Activated naive CD4-positive, alpha-beta T cell (primary cell): ENCODE data around the gene CDK5R1.
A peak's percentile ranks its signal among the peaks of the same experiment; 100 is the strongest.

Experiments used
- DNase-seq, 4 experiments: peaks; one replicate each; lab custom pipeline; 2025; lab: John Stamatoyannopoulos, UW

CDK5R1 gene

DNA sequence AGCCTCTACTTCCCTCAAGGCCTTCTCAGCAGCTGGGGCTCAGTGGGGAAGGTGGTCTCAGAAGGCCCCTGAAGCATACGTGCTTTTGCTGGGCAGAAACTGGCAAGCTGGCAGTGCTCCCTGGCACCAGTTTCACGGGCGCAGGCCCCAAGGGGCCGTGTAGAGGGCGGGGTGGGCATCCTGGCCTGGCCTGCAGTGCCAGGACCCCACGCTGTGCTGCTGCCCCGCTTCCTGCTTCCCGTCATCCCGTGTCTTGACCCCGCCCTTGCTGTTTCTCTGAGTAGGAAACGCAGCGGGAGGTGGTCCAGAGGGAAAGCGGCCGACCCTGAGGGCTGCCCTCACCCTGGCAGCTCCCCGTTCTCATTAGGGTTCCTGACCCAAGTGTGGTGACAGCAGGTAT is 6.8 kb downstream of the CDK5R1 start:
- DNase-seq: no peak

DNA sequence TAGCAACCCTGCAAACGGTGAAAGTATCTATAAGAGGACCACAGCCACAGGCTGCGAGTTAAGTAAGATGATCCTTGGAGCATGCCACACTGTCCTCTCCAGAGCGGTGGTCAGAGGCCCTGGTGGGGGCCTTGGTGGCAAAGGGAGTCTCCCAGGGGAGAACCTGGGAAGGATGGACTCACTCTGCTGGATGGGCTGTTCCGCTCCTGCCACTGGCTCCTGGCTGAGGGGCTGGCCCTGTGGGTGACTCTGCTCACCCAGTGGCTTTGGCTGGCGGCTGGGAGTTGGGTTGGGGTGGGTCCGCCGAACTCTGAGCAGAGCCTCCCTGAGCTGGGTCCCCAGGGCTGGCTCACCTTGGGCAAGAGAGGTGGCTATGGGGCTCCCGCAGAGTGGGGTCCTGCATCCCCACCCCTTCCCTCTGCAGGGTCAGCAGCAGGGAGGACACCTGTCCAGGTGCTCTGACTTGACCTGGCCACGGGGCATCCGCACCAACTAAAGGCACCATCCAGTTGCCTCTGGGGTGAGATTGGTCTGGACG is 7.3 kb downstream of the CDK5R1 start:
- no peak for DNase-seq

- DNase-seq: no peak
Measured at GRCh38 chr17:32494621-32495358, 8.0 kb downstream of the CDK5R1 start.

DNA sequence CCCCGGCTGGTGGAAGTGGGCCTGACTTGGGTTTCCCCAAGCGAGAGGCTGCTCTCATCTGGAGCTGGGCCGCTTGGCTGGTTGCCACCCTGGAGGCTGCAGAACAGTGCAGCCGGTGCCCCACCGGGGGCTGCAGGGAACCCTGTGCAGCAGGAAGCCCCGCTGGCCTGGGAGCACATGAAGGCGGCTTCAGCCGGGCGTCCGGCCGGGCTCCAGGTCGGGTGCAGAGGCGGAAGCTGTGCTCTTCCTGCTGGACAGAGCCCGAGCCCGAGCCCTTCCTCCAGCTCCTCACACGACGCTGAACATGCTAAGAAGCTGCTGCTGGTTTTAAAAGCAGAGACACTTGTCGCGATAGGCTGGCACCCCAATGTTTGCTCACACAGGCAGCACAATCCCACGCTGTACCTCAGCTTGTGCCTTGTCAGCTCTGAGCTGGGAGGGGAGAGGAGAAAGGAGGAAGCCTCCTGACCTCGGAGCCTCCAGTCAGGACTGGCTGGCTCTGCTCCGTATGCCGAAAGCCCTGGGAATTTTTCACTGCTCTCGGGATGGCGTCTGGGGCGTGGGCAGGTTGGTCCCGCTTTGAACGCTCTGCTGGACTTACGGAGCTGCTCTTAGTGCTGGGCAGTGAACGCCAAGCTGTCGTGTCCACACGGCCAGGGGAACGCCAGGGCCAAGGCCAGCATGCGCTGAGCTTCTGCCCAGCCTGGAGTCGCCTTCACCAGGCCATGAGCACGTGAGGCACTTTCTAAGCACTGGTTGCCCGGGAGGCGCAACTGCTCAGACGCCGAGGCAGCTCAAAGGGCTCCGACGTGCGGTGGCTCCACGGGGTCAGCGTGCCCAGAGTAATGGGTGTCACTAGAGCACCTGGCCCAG is 8.8 kb downstream of the CDK5R1 start:
- peak in 1 of 4 experiments; percentile 26 for DNase-seq

DNA sequence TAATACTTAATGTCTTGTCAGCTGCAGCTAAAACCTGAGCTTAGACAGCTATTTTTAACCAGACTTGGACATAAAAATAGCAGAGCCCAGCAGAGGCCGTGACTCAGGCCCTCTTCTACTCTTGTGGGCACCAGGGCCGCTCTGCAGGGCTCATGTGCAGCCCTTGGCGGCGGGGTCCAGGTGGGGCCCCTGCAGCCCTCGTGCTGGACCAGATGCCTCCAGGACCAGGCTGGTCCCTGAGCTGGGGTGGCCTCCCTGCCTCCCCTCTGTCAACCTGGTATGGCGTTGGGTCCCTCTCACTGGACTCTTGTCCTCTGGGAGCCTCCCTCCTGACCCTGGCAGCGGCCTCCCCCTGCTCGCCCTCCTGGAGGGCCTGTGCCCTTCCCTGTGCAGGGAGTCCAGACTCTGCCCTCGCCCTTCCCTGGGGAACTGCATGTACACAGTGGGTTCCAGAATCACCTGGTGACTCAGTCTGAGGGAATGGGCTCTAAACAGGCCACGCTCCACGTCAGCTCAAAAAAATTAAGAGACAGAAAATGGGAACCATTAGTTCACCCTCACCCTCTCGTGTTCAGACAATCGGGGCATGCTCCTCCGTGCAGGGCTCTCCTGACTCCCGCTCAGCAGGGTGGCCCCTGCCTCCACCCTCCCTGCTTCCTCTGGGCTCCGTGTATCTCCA is 9.7 kb downstream of the CDK5R1 start:
- no peak for DNase-seq

- no peak for DNase-seq
Measured at GRCh38 chr17:32497431-32498205, 10.8 kb downstream of the CDK5R1 start.

DNA sequence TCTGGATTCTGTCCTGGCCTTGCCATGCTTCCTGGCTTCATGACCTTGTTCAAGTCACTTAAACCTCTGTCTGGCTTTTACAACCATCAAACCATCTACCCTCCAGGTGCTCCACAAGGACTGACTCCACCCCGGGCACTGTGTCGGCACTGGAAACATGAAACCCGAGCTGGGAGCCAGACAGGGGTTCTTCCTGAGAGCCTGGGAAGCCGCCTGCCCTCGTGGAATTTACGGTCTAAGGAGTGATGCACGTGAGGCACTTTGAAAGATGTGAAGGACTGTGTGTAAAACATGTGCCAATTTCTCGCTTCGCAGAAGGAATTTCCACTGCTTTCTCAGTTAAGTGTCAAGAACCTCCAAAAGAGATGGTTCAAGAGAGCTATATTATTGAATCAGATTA is 11.6 kb downstream of the CDK5R1 start:
- no peak for DNase-seq

- DNase-seq: no peak
Measured at GRCh38 chr17:32502013-32502412, 15.2 kb downstream of the CDK5R1 start.

DNA sequence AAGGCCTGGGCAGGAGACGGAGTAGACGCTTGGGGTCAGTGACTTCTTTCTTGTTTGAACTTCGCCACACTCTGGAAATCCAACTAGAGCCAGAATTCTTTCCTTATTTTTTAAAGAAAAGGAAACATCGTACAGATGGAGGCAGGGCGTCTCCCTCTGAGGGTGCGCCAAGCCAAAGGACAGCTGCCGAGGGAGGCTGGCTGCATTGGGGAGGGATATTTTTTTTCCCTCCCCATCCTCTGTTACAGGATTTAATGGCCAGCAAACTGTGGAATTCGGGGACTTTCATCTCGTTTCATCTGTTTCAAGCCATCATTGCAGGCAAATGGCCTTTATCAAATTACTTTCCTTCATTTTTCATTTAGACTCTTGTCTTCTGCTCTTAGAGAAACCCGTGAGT is 15.9 kb downstream of the CDK5R1 start:
- DNase-seq: no peak

DNA sequence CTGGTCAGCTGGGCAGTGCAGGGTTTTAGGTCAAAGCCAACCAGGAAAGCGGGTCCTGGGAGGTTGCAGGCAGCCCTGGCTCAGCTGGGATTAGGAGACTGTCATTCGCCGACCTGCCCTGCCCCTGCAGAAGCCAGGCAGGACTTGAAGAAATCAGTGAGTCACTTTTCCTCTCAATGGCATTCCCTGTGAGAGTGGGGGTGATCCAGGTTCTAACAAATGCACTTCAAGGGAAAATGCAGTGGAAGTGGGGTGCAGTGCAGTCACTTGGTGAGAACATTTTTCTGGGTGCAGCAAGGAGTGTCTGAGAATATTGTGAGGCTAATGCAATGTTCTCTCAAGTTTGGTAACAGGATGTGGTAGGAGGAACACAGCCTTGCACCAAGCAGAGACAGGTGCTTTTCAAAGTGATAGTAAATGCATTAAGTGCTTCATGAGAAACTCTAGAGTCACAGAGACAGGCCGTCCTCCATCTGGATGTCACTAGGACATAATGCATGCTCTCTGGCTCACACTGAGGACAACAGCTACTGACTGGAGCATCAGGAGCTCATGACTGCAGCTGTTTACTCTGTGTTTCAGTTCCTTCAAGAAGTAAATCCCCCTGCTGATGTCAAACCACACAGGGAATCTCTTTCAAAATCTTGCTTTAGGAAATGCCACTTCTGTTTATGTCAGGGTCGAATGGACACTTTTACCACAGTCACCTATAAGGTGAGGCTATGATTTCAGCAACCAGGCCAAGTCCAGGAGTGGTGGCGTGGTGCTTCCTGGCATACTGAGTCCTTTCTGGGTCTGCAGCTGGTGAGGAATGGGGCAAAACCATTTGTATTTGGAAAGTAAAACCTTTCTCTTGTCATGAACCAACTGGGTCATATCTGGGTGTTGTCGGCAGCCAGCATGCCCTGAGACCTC is 16.7 kb downstream of the CDK5R1 start:
- DNase-seq: peak in 2 of 4 experiments; percentile 22 to 28

GRCh38 chr17:32504166-32504990 is 17.6 kb downstream of the CDK5R1 start:
- DNase-seq: no peak

DNA sequence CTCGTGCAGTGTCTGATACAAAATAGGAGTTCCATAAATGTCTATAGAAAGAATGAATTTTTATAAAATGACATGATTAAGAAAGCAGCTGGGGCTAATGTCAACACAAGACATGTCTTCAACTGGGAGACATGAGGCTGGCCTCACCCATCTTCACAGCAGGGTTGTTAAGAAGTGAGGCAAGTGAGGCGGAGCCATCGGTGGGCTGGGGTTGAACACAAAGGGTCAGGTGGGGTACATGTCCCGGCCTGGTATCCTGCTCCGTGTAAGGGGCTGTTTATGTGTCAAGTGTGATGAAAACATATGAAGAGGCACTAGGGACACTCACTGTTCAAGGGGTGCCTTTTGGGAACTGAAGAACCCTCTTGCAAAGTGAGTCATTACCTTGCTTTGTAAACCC is 22.1 kb downstream of the CDK5R1 start:
- no peak for DNase-seq

GRCh38 chr17:32510466-32510865 is 23.7 kb downstream of the CDK5R1 start:
- no peak for DNase-seq

DNA sequence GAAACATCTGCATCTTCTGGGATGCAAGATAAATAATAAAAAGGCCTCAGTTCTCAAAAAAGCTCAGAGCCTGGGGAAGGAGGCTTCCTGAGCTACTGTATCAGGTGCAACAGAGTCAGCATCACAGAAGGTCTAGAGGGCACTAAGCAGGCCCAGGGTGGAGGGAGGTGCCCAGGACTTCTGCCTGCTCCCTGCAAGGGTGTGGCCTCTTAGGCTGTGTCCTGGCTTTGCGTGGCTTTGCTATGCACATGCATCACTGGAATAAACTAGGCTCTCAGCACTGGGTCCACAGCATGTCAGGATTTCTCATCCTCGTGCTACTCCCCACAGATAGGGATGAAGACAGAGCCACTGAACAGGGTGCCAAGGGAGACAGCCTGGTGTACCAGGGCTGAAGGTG is 25.5 kb downstream of the CDK5R1 start:
- DNase-seq: no peak

DNA sequence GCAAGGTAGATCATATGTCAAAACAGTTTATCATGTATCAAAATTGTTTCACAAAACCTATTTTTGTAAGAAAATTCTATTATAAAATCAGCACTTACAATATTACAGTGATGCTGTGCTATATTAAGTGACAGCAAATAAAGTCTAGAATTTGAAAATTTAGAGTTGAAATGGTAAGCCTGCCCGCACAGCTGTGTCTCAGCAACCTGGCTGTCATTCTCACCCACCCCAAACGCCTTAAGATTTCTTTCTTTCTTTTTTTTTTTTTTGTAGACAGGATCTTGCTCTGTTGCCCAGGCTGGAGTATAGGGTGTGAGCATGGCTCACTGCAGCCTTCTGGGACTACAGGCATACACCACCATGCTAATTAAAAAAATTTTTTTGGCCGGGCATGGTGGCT is 26.8 kb downstream of the CDK5R1 start:
- DNase-seq: no peak

- DNase-seq: no peak
Measured at GRCh38 chr17:32514606-32515005, 27.8 kb downstream of the CDK5R1 start.

- DNase-seq: no peak
Measured at GRCh38 chr17:32515677-32516383, 29.0 kb downstream of the CDK5R1 start.

DNA sequence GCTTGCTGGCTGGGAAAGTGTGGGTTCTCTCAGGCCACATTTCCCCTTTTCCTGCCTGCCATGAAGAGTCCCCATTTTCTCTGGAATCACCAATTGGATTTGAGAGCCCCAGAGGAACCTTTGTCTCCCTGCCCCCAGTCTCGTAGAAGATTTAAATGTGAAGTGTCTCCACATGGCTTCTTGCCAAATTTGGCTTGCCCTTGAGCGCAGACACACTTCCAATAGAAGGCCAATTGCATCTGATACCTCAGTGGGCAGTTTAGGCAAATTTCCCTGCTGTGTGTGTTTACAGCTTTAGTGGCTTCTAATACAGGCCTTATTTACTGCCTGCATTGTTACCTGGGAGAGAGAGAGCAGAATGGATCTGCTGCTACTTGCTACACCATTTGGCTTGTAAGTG is 29.7 kb downstream of the CDK5R1 start:
- no peak for DNase-seq
